ENCODE data around the gene PAAF1.

The PAAF1 gene

GRCh38 chr11:73980001-73980961 lies 103.5 kb downstream of the PAAF1 start:
- peaks cover 54% of the 10 kb centered on the region for H3K4me1 Mint-ChIP-seq (ENCODE audit: low read depth)
- H3K9me3 Mint-ChIP-seq, result no peaks in the 10 kb centered on the region
- peak overlapping the region; percentile 96 for H3K4me3 Mint-ChIP-seq
- H3K36me3 Mint-ChIP-seq (ENCODE audit: low read depth), result peaks cover 69% of the 10 kb centered on the region
- H3K27me3 Mint-ChIP-seq (ENCODE audit: low read depth), result no peaks in the 10 kb centered on the region
- H3K27ac Mint-ChIP-seq, result peak overlapping the region; percentile 97
